GM18505 (cell line): Measurements from ENCODE around the gene SLF2.

Experiments used
- ATAC-seq: cut with Tn5 transposase; IDR thresholded peaks from one replicate; pipeline ENCODE4 v1.9.1; 2021; ENCODE audit not compliant: unreplicated experiment
- POLR2A ChIP-seq: IDR thresholded peaks from 4 replicates; pipeline ENCODE4 v1.6.1; 2011; ENCODE audit warnings: borderline replicate concordance; ENCODE audit not compliant: insufficient read depth, insufficient read length; ENCODE audit errors: extremely low read depth

The SLF2 gene

GRCh38 chr10:100989088-100989487, 76.3 kb downstream of the SLF2 start:
- no peak for TF ChIP-seq POLR2A
- ATAC-seq, result no peak

GRCh38 chr10:100993986-100994708, 81.4 kb downstream of the SLF2 start:
- TF ChIP-seq POLR2A, result no peak
- no peak for ATAC-seq

GRCh38 chr10:100995181-100995580, 82.4 kb downstream of the SLF2 start:
- no peak for ATAC-seq
- TF ChIP-seq POLR2A, result no peak

GRCh38 chr10:100996678-100997359, 84.1 kb downstream of the SLF2 start:
- no peak for ATAC-seq
- no peak for TF ChIP-seq POLR2A

GRCh38 chr10:100997360-100998182, 84.8 kb downstream of the SLF2 start:
- peak; percentile 31 for ATAC-seq

GRCh38 chr10:100998183-100998990, 85.6 kb downstream of the SLF2 start:
- no peak for ATAC-seq
- no peak for TF ChIP-seq POLR2A

More at GRCh38 chr10:100997360-100998182, 84.8 kb downstream of the SLF2 start:
- TF ChIP-seq POLR2A, result peak; percentile 52

- TF ChIP-seq POLR2A, result no peak
- ATAC-seq, result peak; percentile 45
These were observed 86.4 kb downstream of the SLF2 start for GRCh38 chr10:100998991-100999741.

GRCh38 chr10:100999742-101000126, 87.0 kb downstream of the SLF2 start, which contains the start of gene LZTS2:
Gene LZTS2 (plus strand): TSS chr10:100999808. CDS start chr10:101002539, 2,731 bp downstream.
- TF ChIP-seq POLR2A, result no peak
- ATAC-seq, result no peak

GRCh38 chr10:101000127-101000914, 87.6 kb downstream of the SLF2 start:
- TF ChIP-seq POLR2A, result no peak
- no peak for ATAC-seq

GRCh38 chr10:101000915-101001658, 88.3 kb downstream of the SLF2 start:
- no peak for ATAC-seq
- TF ChIP-seq POLR2A, result no peak

GRCh38 chr10:101001659-101002035, 88.9 kb downstream of the SLF2 start:
- no peak for TF ChIP-seq POLR2A
- ATAC-seq, result no peak
